GM21825 (cell line): ENCODE data around the gene COPS2.

Experiments used
- ATAC-seq: cut with Tn5 transposase; IDR thresholded peaks from one replicate; pipeline ENCODE4 v1.9.1; 2021; ENCODE audit warnings: mild to moderate bottlenecking, moderate library complexity; ENCODE audit not compliant: unreplicated experiment

The COPS2 gene

GRCh38 chr15:49163678-49164077 is 8.3 kb upstream of the COPS2 start:
- no peak for ATAC-seq

- no peak for ATAC-seq
Measured at GRCh38 chr15:49155834-49156627, 632 bp upstream of the COPS2 start.

GRCh38 chr15:49154799-49155109 is 645 bp downstream of the COPS2 start:
- no peak for ATAC-seq

- no peak for ATAC-seq
Measured at GRCh38 chr15:49154359-49154758, 1.0 kb downstream of the COPS2 start.

GRCh38 chr15:49152552-49153312 is 2.7 kb downstream of the COPS2 start:
- ATAC-seq = no peak

GRCh38 chr15:49151831-49152230 is 3.6 kb downstream of the COPS2 start:
- no peak for ATAC-seq

GRCh38 chr15:49148727-49149126 is 6.7 kb downstream of the COPS2 start:
- ATAC-seq = no peak

GRCh38 chr15:49148298-49148697 is 7.1 kb downstream of the COPS2 start:
- ATAC-seq = no peak

GRCh38 chr15:49145651-49146609 is 9.5 kb downstream of the COPS2 start:
- no peak for ATAC-seq

- ATAC-seq = no peak
Measured at GRCh38 chr15:49137861-49138260, 17.5 kb downstream of the COPS2 start.

GRCh38 chr15:49135911-49136310 is 19.5 kb downstream of the COPS2 start:
- no peak for ATAC-seq

GRCh38 chr15:49135342-49135857 is 20.0 kb downstream of the COPS2 start:
- peak; percentile 52 for ATAC-seq

GRCh38 chr15:49134683-49135341 is 20.6 kb downstream of the COPS2 start:
- ATAC-seq = peak; percentile 23

GRCh38 chr15:49131403-49131802 is 24.0 kb downstream of the COPS2 start:
- ATAC-seq = no peak

GRCh38 chr15:49124371-49124770 is 31.0 kb downstream of the COPS2 start:
- ATAC-seq = no peak

GRCh38 chr15:49122541-49123062 is 32.8 kb downstream of the COPS2 start:
- ATAC-seq = no peak

GRCh38 chr15:49121901-49122300 is 33.5 kb downstream of the COPS2 start:
- ATAC-seq = no peak

- ATAC-seq = no peak
Measured at GRCh38 chr15:49120832-49121231, 34.6 kb downstream of the COPS2 start.

- no peak for ATAC-seq
Measured at GRCh38 chr15:49116108-49116857, 39.1 kb downstream of the COPS2 start.

GRCh38 chr15:49115062-49115461 is 40.3 kb downstream of the COPS2 start:
- ATAC-seq = no peak
